ENCODE results near the gene SRRM4.

- TF ChIP-seq CBX3 (IDR thresholded peaks at IDR 0.05; ENCODE audit: low read depth) = no peak
- TF ChIP-seq CTCF (IDR thresholded peaks at IDR 0.05 in 2 of 3, conservative IDR thresholded peaks at IDR 0.05 in 1 of 3; ENCODE audit: borderline replicate concordance in 1 of 3, insufficient read depth in 1 of 3, low read depth in 2 of 3, low read length in 2 of 3) = no peak
- no peak for TF ChIP-seq REST (IDR thresholded peaks at IDR 0.05; ENCODE audit: low read depth)
- no peak for TF ChIP-seq POLR2AphosphoS5 (IDR thresholded peaks at IDR 0.05; ENCODE audit: low read depth, low read length)
- TF ChIP-seq SP1 (IDR thresholded peaks at IDR 0.05; ENCODE audit: low read depth) = no peak
- no peak for TF ChIP-seq JUND (IDR thresholded peaks at IDR 0.05)
Observed at GRCh38 chr12:119181202-119181601, 199.9 kb downstream of the SRRM4 start.

Measured in HCT116 (cell line).